Caco-2 (cell line): ENCODE measurements around the gene TYW5. TPM values are rescaled to one million over a fixed set of nuclear protein-coding genes. Genes with fewer than 3 reads are reported as not detected.

ENCODE experiments used
- BruUV-seq: library from RNA; stranded (reverse); fragments of 400-500 nt; replicated peaks from 2 replicates; lab custom pipeline; 2021; lab: Mats Ljungman, UMichigan
- CTCF ChIA-PET: fragments of 300-600 bp; sonication (Branson Sonifier 250); formaldehyde crosslinking; loops from one replicate; lab custom pipeline; 2022; ENCODE audit warnings: antibody characterized with exemption; lab: Charles Lee
- POLR2A ChIA-PET: fragments of 300-600 bp; sonication (Branson Sonifier 250); formaldehyde crosslinking; loops from one replicate; lab custom pipeline; 2022; ENCODE audit warnings: antibody characterized with exemption; lab: Charles Lee
- DNase-seq, 2 experiments: peaks; one replicate each; pipeline versions ENCODE4 v3.0.0 to v3.0.0-alpha.2; 2020 to 2022
- H3K27me3 ChIP-seq: replicated peaks from 2 replicates; pipeline ENCODE4 v1.6.0; 2011; ENCODE audit warnings: low read length; ENCODE audit not compliant: control insufficient read depth, insufficient read depth
- H3K36me3 ChIP-seq: 2 replicates; pipeline ENCODE4 v1.5.1; 2011; ENCODE audit warnings: low read length; ENCODE audit not compliant: control insufficient read depth, insufficient read depth
- H3K4me1 ChIP-seq: fragments of 250-450 bp; sonication (Bioruptor Pico); 2 replicates; pipeline ENCODE4 v1.5.1; 2020; ENCODE audit warnings: mild to moderate bottlenecking
- H3K4me3 ChIP-seq: 2 replicates; pipeline ENCODE4 v1.5.1; 2011; ENCODE audit warnings: low read depth, mild to moderate bottlenecking, control low read depth, low read length
- H3K9me3 ChIP-seq: fragments of 250-450 bp; sonication (Bioruptor Pico); 2 replicates; pipeline ENCODE4 v1.5.1; 2020; ENCODE audit warnings: mild to moderate bottlenecking, moderate library complexity
- H3K27ac Mint-ChIP-seq: one replicate; pipeline ENCODE4 v1.8.0; 2022; ENCODE audit warnings: mixed read lengths; ENCODE audit not compliant: unreplicated experiment
- H3K27me3 Mint-ChIP-seq: one replicate; pipeline ENCODE4 v1.8.0; 2022; ENCODE audit warnings: mixed read lengths; ENCODE audit not compliant: insufficient read depth, unreplicated experiment
- H3K36me3 Mint-ChIP-seq: one replicate; pipeline ENCODE4 v1.8.0; 2022; ENCODE audit warnings: mild to moderate bottlenecking, mixed read lengths; ENCODE audit not compliant: insufficient read depth, unreplicated experiment
- H3K4me1 Mint-ChIP-seq: one replicate; pipeline ENCODE4 v1.8.0; 2022; ENCODE audit warnings: low read depth, mixed read lengths; ENCODE audit not compliant: unreplicated experiment
- H3K4me3 Mint-ChIP-seq: one replicate; pipeline ENCODE4 v1.8.0; 2022; ENCODE audit warnings: mild to moderate bottlenecking, moderate library complexity, mixed read lengths; ENCODE audit not compliant: unreplicated experiment
- H3K9me3 Mint-ChIP-seq: one replicate; pipeline ENCODE4 v1.8.0; 2022; ENCODE audit warnings: mixed read lengths; ENCODE audit not compliant: unreplicated experiment
- CTCF ChIP-seq, 2 experiments: fragments of 200-600 bp in 1 of 2; IDR thresholded peaks; 1 replicate in 1 of 2; 2 replicates in 1 of 2; pipeline versions ENCODE4 v1.5.1 to v1.8.0; 2011 to 2022; ENCODE audit warnings: antibody characterized with exemption in 1 of 2, control low read depth in 1 of 2, inconsistent platforms in 1 of 2, low read depth in 1 of 2, low read length in 1 of 2, mild to moderate bottlenecking in 1 of 2, moderate library complexity in 1 of 2; ENCODE audit not compliant: insufficient read depth in 1 of 2, severe bottlenecking in 1 of 2, unreplicated experiment in 1 of 2
- intact Hi-C: fragments of 100-400 bp; cut with micrococcal nuclease; formaldehyde crosslinking; loops from one replicate; pipeline ENCODE4 v1.10.0; 2022; ENCODE audit not compliant: unreplicated experiment
- total RNA-seq: library from RNA; stranded (reverse); gene quantifications from 2 replicates; pipeline ENCODE4 v1.2.3, GENCODE V29; 2022

Gene TYW5
- total RNA-seq, 1 experiment from 2014 or later = 13.9 TPM

- Histone ChIP-seq H3K36me3 (no peaks in the 10 kb centered on the region), H3K4me3 (no peak overlapping the region), H3K4me1 (peaks cover 31% of the 10 kb centered on the region), H3K9me3 (no peaks in the 10 kb centered on the region), H3K27me3 (no peaks in the 10 kb centered on the region)
- DNase-seq = no peak
- intact Hi-C loops = no loop called here
- POLR2A ChIA-PET = no interaction called here
- Mint-ChIP-seq H3K36me3 (no peaks in the 10 kb centered on the region), H3K4me3 (no peak overlapping the region), H3K27me3 (no peaks in the 10 kb centered on the region), H3K9me3 (no peaks in the 10 kb centered on the region), H3K27ac (no peak overlapping the region), H3K4me1 (peaks cover 6% of the 10 kb centered on the region)
- BruUV-seq = no TSS peak
- no peak for TF ChIP-seq CTCF (IDR thresholded peaks at IDR 0.05; ENCODE audit: insufficient read depth in 1 of 2, low read depth in 1 of 2, low read length in 1 of 2, severe bottlenecking in 1 of 2, unreplicated experiment in 1 of 2)
- CTCF ChIA-PET = no interaction called here
These were observed 36.4 kb upstream of the TYW5 start for GRCh38 chr2:199991691-199992090.

- CTCF ChIA-PET = no interaction called here
- H3K4me3 ChIP-seq = no peak overlapping the region
These were observed 34.5 kb upstream of the TYW5 start for GRCh38 chr2:199989822-199990221.

GRCh38 chr2:199988151-199988550, 32.9 kb upstream of the TYW5 start:
- no peak for TF ChIP-seq CTCF (IDR thresholded peaks at IDR 0.05; ENCODE audit: insufficient read depth in 1 of 2, low read depth in 1 of 2, low read length in 1 of 2, severe bottlenecking in 1 of 2, unreplicated experiment in 1 of 2)
- H3K36me3 Mint-ChIP-seq = no peaks in the 10 kb centered on the region
- POLR2A ChIA-PET = no interaction called here
- no TSS peak for BruUV-seq
- H3K36me3 ChIP-seq = no peaks in the 10 kb centered on the region
- H3K27me3 Mint-ChIP-seq = no peaks in the 10 kb centered on the region
- H3K4me1 Mint-ChIP-seq = peaks cover 6% of the 10 kb centered on the region
- no peak for DNase-seq
- no peaks in the 10 kb centered on the region for H3K27me3 ChIP-seq
- H3K27ac Mint-ChIP-seq = no peak overlapping the region
- CTCF ChIA-PET = interaction anchor here (0.7 kb wide), 1 partner anchor 490 kb away, joined by 3 read pairs; no protein-coding TSS in a partner anchor
- H3K4me3 Mint-ChIP-seq = no peak overlapping the region
- no peaks in the 10 kb centered on the region for H3K9me3 Mint-ChIP-seq
- H3K4me1 ChIP-seq = peaks cover 30% of the 10 kb centered on the region
- H3K4me3 ChIP-seq = no peak overlapping the region
- H3K9me3 ChIP-seq = no peaks in the 10 kb centered on the region
- intact Hi-C loops = loop anchor here (5.0 kb wide), 1 partner anchor 104 kb away; no protein-coding TSS in a partner anchor

More at GRCh38 chr2:199989822-199990221, 34.5 kb upstream of the TYW5 start:
- TF ChIP-seq CTCF (IDR thresholded peaks at IDR 0.05; ENCODE audit: insufficient read depth in 1 of 2, low read depth in 1 of 2, low read length in 1 of 2, severe bottlenecking in 1 of 2, unreplicated experiment in 1 of 2) = no peak
- no peaks in the 10 kb centered on the region for H3K9me3 Mint-ChIP-seq
- peaks cover 30% of the 10 kb centered on the region for H3K4me1 ChIP-seq
- H3K27me3 ChIP-seq = no peaks in the 10 kb centered on the region
- no TSS peak for BruUV-seq
- intact Hi-C loops = loop anchor here (5.0 kb wide), 1 partner anchor 102 kb away; no protein-coding TSS in a partner anchor
- no peaks in the 10 kb centered on the region for H3K9me3 ChIP-seq
- H3K27me3 Mint-ChIP-seq = no peaks in the 10 kb centered on the region
- H3K36me3 Mint-ChIP-seq = no peaks in the 10 kb centered on the region
- H3K27ac Mint-ChIP-seq = no peak overlapping the region
- no peaks in the 10 kb centered on the region for H3K36me3 ChIP-seq
- POLR2A ChIA-PET = no interaction called here
- DNase-seq = no peak
- H3K4me1 Mint-ChIP-seq = peaks cover 6% of the 10 kb centered on the region
- no peak overlapping the region for H3K4me3 Mint-ChIP-seq
